ENCODE measurements around the gene TLCD2.
A peak's percentile ranks its signal among the peaks of the same experiment; 100 is the strongest.
"Not testable (repeated sequence)": the region's sequence is repeated elsewhere in the genome, so short reads cannot be mapped to it uniquely, and the experiment has no call there.

The TLCD2 gene, protein sequence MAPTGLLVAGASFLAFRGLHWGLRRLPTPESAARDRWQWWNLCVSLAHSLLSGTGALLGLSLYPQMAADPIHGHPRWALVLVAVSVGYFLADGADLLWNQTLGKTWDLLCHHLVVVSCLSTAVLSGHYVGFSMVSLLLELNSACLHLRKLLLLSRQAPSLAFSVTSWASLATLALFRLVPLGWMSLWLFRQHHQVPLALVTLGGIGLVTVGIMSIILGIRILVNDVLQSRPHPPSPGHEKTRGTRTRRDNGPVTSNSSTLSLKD

DNA sequence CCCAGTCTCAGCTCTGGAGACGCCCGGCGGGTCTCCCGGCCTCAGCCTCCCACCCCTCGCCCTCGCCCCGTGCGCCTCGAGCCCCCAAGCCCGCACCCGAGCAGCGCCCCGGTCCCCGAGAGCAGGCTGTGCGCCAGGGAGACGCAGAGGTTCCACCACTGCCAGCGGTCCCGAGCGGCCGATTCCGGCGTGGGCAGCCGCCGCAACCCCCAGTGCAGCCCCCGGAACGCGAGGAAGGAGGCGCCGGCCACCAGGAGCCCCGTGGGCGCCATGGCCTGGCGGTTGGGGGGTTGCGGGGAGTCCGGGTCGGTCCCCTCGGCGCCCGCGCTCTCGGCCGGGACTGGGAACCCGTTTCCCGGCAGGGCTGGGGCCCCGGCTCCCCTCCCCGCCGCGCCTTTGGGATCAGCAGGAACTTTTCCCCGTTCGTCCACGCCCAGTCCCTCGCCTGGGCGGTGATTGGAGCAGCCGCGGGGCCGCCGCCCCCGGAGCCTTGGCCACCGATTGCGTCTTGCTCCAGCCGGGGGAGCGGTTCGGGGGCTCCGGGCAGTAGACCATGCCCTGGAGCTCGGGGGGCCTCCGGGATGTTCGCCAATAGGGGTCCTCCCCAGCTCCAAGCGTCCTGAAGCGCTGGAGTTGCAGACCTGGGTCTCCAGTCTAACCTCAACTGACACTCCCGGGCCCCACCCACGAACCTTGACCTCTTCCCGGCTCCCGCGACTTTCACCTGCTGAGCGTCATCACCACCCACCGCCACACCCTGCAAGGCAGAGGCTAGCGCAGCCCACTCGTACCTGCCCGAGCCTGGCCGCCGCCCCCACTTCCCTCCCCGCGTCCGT is at the start of gene TLCD2:
Gene TLCD2 (minus strand): TSS at position 407 of the 836 bp plus-strand sequence. CDS start 135 bp downstream, at position 272.
- peak in 1 of 2 donors; percentile 30 for ATAC-seq

DNA sequence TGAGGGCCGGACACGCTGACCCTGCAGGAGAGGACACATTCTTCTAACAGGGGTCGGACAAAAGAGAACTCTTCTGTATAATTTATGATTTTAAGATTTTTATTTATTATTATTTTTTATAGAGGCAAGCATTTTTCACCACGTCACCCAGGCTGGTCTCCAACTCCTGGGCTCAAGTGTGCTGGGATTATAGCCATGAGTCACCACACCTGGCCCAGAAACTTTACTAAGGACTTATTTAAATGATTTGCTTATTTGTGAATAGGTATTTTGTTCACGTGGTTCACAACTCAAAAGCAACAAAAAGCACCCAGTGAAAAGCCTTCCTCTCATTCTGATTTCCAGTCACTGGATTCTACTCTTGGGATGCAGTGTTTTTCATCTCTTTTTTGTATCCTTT is 49.4 kb upstream of the TLCD2 start:
- ATAC-seq = no peak

DNA sequence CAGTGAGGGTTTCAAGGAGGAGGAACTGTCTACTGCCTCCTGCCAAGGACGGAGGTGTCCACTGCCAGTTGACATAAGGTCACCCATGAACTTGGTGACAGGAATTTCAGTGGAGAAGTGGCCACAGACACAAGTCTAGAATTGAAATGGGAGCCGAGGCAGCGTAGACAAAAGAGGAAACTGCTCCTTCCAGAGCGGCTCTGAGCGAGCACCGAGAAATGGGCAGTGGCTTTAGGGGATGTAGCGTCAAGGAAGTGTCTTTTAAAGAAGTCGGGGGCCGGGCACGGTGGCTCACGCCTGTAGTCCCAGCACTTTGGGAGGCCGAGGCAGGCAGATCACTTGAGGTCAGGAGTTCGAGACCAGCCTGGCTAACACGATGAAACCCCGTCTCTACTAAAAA is 48.6 kb upstream of the TLCD2 start:
- no peak for ATAC-seq

DNA sequence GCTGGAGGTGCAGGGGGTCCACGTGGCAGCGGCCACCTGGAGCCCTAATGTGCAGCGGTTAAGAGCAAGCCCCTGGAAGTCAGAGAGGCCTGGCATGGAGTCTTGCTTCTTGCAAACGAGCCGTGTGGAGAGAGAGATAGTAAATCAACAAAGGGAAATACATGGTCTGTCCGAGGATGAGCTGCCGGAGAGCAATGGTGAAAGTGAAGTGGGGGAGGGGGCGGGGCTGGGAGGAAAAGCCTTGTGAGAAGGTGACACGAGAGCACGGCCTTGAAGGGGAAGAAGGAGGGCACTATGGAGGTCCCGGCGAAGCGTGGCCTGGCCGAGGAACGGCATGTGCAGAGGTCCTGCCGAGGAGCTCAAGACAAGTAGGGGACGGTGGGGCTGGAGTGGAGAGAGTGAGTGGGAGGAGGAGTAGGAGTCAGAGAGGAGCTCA is 45.7 kb upstream of the TLCD2 start:
- no peak for ATAC-seq

DNA sequence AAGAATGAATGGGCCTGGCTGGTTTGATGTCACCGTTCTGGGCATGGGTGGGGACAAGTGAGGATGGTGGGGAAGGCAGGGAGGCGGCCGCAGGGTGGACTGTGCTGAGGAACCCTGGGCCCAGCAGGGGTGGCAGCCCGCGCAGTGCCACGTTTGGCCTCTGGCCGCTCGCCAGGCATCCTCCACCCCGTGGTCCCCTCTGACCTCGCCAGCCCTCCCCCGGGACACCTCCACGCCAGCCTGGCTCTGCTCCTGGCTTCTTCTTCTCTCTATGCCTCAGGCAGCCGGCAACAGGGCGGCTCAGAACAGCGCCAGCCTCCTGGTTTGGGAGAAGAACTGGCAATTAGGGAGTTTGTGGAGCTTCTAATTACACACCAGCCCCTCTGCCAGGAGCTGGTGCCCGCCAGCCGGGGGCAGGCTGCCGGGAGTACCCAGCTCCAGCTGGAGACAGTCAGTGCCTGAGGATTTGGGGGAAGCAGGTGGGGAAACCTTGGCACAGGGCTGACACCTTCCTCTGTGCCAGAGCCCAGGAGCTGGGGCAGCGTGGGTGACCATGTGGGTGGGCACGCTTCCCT is 45.2 kb upstream of the TLCD2 start:
- ATAC-seq = no peak

DNA sequence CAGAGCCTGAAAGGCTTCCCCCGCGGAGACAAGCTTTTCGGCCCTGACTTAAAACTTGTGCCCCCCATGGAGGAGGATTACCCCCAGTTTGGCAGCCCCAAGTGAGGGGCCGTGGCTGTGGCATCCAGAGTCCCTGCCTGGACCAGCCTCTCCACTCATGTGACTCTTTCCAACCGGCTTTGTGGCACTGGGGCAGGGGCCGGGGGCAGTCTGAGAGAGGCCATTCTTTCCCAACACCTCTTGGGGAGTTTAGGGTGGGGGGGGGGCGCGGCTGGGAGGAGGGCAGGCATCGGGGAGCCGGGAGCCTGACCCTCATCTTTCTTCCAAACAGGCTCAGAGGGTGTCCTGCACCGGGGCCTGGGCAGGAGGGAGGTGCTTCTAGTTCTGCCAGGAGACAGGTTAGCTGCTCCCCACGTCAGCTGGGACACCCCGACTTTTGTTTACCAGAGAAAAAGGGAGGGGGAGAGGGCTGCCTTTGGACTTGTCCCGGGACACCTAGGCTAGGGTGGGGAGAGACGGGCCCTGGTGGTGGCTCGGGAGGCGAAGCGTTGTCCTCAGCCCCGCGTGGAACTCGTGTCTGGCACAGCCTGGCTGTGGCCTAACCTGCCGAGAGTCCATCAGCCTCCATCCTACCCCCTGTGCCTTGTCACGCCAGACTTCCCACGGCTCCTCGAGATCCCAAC is 44.4 kb upstream of the TLCD2 start:
- ATAC-seq = no peak

DNA sequence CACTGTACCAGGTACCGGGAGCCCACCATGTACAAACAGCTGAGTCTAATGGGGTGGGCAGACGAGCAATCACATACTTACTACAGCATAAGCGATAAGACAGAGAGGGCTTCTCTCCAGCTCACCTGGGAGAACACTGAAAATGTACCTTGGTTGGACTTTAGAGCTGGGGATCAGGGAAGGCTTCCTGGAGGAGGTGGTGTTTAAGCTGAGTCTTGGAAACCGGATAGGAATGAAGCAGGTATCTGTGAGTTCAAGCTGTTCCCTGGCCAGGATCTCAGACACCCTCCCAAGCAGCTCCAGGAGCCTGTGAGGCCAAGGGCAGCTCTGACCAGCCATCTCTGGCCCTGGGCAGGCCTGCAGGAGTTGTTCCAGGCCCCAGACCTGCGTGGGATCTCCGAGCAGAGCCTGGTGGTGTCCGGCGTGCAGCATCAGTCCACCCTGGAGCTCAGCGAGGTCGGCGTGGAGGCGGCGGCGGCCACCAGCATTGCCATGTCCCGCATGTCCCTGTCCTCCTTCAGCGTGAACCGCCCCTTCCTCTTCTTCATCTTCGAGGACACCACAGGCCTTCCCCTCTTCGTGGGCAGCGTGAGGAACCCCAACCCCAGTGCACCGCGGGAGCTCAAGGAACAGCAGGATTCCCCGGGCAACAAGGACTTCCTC is 43.7 kb upstream of the TLCD2 start:
- ATAC-seq = no peak

DNA sequence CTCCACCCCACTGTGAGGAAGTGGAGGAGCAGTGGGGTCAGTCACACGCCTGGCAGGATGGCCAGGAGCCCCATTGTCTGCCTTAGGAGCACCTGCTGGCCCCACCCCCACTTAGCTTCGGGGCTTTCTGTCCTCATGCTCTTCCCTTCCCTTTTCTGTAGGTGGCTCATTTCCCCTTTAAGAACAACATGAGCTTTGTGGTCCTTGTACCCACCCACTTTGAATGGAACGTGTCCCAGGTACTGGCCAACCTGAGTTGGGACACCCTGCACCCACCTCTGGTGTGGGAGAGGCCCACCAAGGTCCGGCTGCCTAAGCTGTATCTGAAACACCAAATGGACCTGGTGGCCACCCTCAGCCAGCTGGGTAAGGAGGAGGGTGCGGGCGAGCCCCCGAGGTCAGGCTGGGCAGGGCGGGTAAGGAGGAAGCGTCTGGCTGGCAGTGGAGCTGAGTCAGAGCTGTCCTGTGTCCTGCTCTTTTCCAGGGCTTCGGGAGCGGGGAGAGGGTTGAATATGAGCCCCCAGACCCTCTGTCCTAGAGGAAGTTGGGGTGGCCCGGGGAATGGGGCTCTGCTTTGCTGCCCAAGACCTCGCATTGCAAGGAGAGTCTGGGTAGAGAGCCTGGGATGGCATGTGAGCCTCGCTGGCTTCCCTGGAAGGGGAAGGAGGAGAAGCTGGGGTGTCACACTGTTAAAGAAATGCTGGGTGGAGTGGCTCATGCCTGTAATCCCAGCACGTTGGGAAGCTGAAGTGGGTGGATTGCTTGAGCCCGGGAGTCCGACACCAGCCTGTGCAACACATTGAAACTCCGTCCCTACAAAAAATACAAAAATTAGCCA is 42.5 kb upstream of the TLCD2 start:
- ATAC-seq = no peak

DNA sequence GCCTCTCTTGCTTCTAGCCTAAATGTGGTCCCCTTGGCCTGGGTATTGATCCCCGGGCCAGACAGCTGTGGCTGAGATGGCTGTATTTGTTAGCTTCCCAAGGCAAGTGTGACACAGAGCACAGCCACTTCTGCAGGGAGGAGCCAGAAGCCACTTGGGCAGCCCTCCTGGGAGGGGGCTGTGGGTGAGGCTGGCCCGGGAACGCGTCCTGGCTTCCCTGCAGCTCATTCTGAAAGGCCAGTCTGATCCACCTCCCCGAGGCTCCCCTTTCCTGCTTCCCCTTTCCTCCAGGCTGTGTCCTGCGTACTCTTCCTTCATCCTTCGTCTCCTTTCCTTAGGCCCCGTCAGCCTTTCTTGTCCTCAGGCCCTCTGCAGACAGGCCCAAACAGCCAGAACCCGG is 40.5 kb upstream of the TLCD2 start:
- no peak for ATAC-seq

DNA sequence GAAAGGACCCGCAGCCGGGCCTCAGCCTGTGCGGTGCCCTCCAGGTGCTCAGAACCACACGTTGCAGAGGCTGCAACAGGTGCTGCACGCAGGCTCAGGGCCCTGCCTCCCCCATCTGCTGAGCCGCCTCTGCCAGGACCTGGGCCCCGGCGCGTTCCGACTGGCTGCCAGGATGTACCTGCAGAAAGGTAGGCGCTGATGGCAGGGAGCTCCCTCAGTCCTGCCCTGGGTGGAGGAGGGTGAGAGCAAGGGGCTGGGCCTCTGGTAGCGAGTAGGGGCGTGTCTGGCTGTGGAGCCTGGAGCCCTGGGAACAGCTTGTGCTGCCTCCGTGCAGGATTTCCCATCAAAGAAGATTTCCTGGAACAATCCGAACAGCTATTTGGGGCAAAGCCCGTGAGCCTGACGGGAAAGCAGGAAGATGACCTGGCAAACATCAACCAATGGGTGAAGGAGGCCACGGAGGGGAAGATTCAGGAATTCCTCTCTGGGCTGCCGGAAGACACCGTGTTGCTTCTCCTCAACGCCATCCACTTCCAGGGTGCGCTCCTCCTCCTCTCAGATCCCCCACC is 36.9 kb upstream of the TLCD2 start:
- no peak for ATAC-seq

DNA sequence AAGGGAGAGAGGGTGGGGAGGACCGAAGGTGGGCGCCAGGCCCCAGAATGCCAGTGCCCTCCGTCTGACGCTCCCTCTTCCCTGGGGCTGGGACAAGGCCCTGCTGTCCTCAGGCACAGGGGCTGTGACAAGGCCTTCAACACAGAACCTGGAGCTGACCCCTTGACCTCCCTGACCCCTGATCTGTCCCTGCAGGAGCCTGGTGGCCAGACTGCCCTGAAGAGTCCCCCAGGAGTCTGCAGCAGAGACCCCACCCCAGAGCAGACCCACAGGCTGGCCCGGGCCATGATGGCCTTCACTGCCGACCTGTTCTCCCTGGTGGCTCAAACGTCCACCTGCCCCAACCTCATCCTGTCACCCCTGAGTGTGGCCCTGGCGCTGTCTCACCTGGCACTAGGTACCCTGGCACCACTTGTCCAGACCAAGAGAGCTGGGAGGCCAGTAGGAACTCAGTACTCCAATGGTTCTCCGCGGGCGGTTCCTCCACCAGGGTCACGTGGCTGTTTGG is 35.4 kb upstream of the TLCD2 start:
- ATAC-seq = no peak

DNA sequence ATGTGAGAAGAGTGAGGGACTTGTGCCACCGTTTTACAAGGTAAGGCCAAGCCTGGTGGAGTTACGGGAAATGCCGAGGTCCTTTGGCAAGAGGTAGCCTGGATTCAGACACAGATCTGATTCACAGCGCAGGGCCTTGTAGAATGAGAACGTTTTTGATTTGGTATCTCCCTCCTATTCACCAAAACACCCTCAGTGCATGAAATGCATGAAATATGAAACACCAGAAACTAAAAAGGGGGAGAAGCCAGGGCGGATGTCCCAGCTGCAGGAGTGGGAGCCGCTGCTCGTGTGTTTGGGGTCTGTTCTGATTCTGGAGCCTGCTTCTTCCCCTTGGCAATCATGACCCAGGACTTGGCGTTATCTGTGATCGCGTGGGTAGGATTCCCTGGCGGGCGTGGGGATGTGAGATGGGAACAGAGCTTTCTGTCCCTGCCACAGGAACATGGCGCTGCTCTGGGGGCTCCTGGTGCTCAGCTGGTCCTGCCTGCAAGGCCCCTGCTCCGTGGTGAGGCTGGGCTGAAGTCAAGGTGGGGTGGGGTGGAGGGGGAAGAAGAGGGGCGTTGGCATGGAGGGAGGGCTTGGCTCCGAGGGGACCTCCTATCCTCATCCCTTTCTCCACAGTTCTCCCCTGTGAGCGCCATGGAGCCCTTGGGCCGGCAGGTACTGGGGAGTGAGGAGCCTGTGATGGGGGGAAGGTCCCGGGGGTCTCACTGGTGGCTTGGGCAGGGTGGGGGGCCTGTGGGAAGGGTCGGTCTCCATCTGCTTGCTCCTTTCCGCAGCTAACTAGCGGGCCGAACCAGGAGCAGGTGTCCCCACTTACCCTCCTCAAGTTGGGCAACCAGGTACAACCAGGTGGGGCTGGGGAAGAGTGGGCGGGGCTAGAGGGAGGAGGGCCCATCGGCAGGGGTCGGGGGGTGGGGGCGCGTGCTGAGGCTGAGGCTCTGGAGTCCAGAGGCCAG is 34.7 kb upstream of the TLCD2 start:
- no peak for ATAC-seq

DNA sequence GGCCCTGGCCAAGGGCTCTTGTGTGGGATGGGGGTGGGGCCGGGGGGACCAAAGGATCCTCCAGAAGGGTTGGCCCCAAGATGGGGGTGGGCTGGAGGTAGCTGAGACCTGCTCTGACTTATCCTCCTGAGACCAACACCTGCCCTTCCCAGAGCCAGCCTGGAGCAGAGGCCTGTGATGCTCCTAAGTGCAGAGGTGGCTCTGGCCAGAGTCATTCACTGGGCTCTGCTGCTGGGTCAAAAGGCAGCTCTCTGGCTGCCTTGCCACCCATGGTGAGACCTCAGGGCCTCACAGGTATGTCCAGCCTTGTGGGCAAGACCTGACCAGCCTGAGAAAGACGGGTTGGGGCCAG is 32.9 kb upstream of the TLCD2 start:
- no peak for ATAC-seq

DNA sequence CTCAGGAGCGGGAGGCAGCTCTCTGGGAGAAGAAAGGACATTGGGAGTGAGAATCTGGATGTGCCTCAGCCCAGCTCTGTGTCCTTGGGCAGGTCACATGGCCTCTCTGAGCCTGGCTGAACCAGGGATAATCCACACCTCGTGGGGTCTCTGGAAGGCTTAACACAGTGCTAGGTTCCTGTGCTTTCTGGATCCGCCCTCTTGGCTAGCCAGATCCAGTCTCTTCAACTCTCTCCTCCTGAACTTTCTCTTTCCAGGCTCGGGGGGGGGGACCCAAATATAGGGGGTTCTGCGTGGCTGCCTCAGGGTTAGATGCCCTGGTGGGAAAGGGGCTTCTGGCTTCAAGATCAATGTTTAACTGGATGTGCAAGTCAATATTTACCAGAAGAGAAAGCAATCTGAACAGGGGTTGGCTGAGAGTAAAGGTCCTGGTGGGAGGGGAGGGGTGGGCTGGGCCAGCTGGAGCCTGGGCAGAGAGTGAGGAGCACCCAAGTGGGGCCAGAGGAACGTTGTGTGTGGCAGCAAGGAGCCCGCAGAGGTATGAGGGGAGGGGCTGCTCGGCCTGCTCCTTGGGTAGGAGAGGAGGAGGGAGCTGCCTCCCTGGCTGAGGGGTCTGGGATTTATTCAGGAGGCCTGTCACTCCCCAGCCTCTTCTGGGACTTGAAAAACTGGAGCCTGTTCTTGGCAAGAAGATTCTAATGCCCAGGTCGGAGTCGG is 32.4 kb upstream of the TLCD2 start, which contains the start of gene SERPINF2:
Gene SERPINF2 (plus strand): TSS at position 501 of the 717 bp plus-strand sequence. CDS start 2,125 bp downstream, outside the sequence.
- ATAC-seq = no peak

DNA sequence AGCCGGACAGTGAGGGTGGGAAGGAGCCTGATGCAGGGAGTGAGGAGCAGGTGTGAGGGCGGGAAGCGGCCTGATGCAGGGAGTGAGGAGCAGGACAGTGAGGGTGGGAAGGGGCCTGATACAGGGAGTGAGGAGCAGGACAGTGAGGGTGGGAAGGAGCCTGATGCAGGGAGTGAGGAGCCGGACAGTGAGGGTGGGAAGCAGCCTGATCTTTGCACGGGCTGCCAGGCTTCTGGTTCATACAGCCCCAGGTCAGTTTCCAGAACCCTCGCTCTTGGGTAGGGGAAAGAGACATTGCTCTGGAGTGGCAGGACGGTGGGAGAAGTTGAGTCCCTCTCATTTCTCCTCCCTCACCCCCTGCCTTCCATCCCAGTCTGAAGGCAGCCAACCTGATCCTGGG is 31.7 kb upstream of the TLCD2 start:
- not testable (repeated sequence) for ATAC-seq

DNA sequence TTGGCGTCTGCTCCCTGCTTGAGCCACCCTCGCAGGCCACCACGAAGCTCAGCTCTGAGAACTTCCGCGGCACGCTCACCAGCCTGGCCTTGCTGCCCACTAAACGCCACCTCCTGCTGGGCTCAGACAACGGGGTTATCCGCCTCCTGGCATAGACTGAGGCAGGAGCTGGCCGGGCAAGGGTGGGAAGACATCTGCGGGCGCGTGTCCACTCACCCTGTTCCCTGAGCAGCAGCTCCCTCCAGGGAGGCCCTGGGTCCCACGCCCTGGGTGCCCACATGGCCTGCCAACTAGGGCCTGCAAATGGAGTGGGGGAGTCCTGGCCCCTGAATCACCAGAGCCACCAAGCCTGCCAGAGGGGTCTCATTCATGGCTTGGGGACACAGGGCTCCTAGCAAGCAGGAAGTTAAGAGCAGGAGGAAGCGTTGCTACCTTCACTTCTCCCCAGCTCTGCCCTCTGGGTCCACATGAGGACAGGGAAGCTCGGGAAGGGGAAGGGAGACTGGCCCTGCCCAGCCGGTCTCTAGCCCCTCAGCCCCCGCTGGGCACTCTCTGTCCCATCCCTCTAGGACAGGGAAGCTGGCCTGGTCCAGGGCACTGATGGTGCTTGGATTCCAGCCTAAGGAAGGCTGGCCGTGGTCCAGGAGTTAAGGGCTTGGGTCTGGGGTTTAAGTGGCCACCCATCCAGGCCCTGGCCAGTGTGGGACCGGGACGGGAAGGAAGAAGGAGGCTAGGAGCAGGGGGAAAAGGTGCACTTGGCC is 27.5 kb upstream of the TLCD2 start:
- ATAC-seq = no peak

DNA sequence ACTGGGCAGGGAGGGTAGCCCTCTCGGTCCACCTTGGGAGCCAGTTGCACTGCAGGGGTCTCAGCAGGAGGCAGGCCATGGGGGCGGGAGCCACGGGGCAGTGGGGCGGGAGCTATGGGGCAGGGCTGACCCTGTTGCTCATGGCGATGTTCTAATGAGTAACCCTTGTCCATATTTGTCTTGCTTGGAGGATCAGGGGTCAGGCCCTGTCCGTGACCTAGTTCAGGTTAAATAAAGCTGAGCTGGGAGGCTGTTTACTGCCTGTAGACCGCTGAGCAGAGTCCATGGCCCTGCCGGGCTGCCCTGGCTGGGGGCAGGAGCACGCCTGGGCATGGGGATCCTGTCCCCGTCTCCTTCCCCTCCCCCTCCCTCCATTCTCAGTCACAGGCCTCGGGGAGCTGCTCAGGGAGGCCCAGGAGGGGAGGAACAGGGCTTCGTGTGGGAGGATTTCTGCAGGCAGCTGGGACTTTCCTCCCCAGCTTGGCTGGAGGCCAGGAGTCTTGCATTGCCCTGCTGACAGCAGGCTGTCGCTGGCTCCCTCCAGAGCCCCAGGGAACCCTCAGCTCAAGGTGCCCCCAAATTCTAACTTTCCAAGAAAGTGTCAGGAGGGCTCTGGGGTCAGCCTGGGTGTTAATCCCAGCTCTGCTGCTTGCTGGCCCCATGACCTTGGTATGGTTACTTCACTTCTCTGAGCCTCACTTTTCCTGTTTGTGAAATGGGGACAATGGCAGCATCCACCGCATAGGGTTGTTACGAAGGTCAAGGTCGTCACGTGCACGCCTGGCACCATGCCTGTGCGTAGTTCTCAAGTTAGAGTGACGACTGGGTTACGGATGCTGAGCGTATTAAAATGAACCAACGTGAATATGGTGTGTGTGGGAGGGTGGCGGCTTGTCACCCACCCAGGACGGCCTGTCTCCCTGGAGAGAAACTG is 26.4 kb upstream of the TLCD2 start:
- peak in 1 of 2 donors; percentile 51 for ATAC-seq

Data from activated CD4-positive, CD25-positive, alpha-beta regulatory T cell treated with anti-CD3 and anti-CD28 coated beads, Interleukin-2, amount 50 U/mL, for 24 hours (primary cell).